Esophagus mucosa (tissue), 1 donor: ENCODE measurements around the gene GRIK5. TPM values are rescaled to one million over a fixed set of nuclear protein-coding genes. Genes with fewer than 3 reads are reported as not detected.
"Not testable (repeated sequence)": the region's sequence is repeated elsewhere in the genome, so short reads cannot be mapped to it uniquely, and the experiment has no call there.

Experiments
- ATAC-seq: fragments of 200-7000 bp; cut with Tn5 transposase; one replicate; pipeline ENCODE4 v1.9.1; 2020
- total RNA-seq: library from RNA; stranded (reverse); gene quantifications from one replicate; pipeline ENCODE4 v1.2.4, GENCODE V29; 2023
- donor health status: DM: yes; HTN: yes; CAD: no.

Gene GRIK5
- total RNA-seq, 1 donor from 2014 or later, result 0.32 TPM

GRCh38 chr19:42006569-42006968, 63.4 kb downstream of the GRIK5 start:
- ATAC-seq, result no peak

- peak; percentile 30 for ATAC-seq
Observed at GRCh38 chr19:42005504-42005903, 64.5 kb downstream of the GRIK5 start.

GRCh38 chr19:42003506-42004294, 66.3 kb downstream of the GRIK5 start:
- ATAC-seq, result peak; percentile 5

GRCh38 chr19:41999878-42000208, 70.2 kb downstream of the GRIK5 start:
- no peak for ATAC-seq

GRCh38 chr19:41999071-41999877, 70.7 kb downstream of the GRIK5 start:
- no peak for ATAC-seq

- ATAC-seq, result peak; percentile 11
Observed at GRCh38 chr19:41998246-41999020, 71.6 kb downstream of the GRIK5 start.

- no peak for ATAC-seq
Observed at GRCh38 chr19:41997851-41998229, 72.2 kb downstream of the GRIK5 start.

- ATAC-seq, result peak; percentile 51
Observed at GRCh38 chr19:41997121-41997850, 72.7 kb downstream of the GRIK5 start.

GRCh38 chr19:41995959-41996797, 73.8 kb downstream of the GRIK5 start:
- ATAC-seq, result no peak

GRCh38 chr19:41994994-41995958, 74.7 kb downstream of the GRIK5 start:
- ATAC-seq, result no peak

- no peak for ATAC-seq
Observed at GRCh38 chr19:41994521-41994971, 75.5 kb downstream of the GRIK5 start.

GRCh38 chr19:41993612-41994483, 76.2 kb downstream of the GRIK5 start, which contains the start of gene ATP1A3:
ATP1A3 (minus strand) TSS chr19:41994230; CDS start chr19:41994076, 154 bp downstream.
- ATAC-seq, result peak; percentile 67

- not testable (repeated sequence) for ATAC-seq
Observed at GRCh38 chr19:41991925-41992569, 78.0 kb downstream of the GRIK5 start.

- no peak for ATAC-seq
Observed at GRCh38 chr19:41991025-41991424, 79.0 kb downstream of the GRIK5 start.

- ATAC-seq, result no peak
Observed at GRCh38 chr19:41990615-41991014, 79.4 kb downstream of the GRIK5 start.

GRCh38 chr19:41990028-41990427, 80.0 kb downstream of the GRIK5 start:
- no peak for ATAC-seq

GRCh38 chr19:41988947-41989346, 81.1 kb downstream of the GRIK5 start:
- no peak for ATAC-seq

- ATAC-seq, result no peak
Observed at GRCh38 chr19:41987141-41987860, 82.7 kb downstream of the GRIK5 start.
